WTC11 (cell line): ENCODE results near the gene PIGK.

ENCODE experiments used
- TEAD4 ChIP-seq: sonication (generic); formaldehyde crosslinking; IDR thresholded peaks from 2 replicates; pipeline ENCODE4 v1.8.0; 2022; ENCODE audit warnings: mild to moderate bottlenecking, missing genetic modification reagents
- TF ChIP-seq, protein P1 (sequence below): sonication (generic); formaldehyde crosslinking; IDR thresholded peaks from 2 replicates; pipeline ENCODE4 v1.8.1; 2023; ENCODE audit warnings: mild to moderate bottlenecking, missing genetic modification reagents, moderate library complexity

- TF ChIP-seq TEAD4 (CRISPR knock-in tag): no peak
- TF ChIP-seq, protein P1, sequence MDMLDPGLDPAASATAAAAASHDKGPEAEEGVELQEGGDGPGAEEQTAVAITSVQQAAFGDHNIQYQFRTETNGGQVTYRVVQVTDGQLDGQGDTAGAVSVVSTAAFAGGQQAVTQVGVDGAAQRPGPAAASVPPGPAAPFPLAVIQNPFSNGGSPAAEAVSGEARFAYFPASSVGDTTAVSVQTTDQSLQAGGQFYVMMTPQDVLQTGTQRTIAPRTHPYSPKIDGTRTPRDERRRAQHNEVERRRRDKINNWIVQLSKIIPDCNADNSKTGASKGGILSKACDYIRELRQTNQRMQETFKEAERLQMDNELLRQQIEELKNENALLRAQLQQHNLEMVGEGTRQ (CRISPR knock-in tag): no peak
Measured at GRCh38 chr1:77126307-77126706, 92.9 kb downstream of the PIGK start.
